OCI-LY3 (cell line): ENCODE results near the gene NAA16.

Experiments used
- H2AFZ ChIP-seq: fragments of 200-600, 300-600 bp; shearing (Covaris generic); 2 replicates; pipeline ENCODE4 v1.6.0; 2014; ENCODE audit warnings: antibody characterized with exemption, low read depth, low read length
- H3K27ac ChIP-seq: fragments of 200-600, 300-600 bp; sonication (generic); 2 replicates; pipeline ENCODE4 v1.5.1; 2014; ENCODE audit warnings: mild to moderate bottlenecking, low read length, moderate library complexity, mixed read lengths
- H3K27me3 ChIP-seq: fragments of 200-600, 300-600 bp; sonication (generic); 2 replicates; pipeline ENCODE4 v1.6.1; 2014; ENCODE audit warnings: low read depth, low read length, mixed read lengths
- H3K36me3 ChIP-seq: fragments of 200-600, 300-600 bp; sonication (generic); replicated peaks from 2 replicates; pipeline ENCODE3; 2014; ENCODE audit warnings: low read depth, low read length, mixed read lengths
- H3K4me1 ChIP-seq: fragments of 300-600, 200-600 bp; sonication (generic); 2 replicates; pipeline ENCODE4 v1.6.1; 2014; ENCODE audit warnings: low read length, mixed read lengths
- H3K4me2 ChIP-seq: fragments of 200-600, 300-600 bp; sonication (generic); 2 replicates; pipeline ENCODE4 v1.6.1; 2014; ENCODE audit warnings: low read length, mixed read lengths
- H3K4me3 ChIP-seq: fragments of 300-600, 200-600 bp; sonication (generic); 2 replicates; pipeline ENCODE4 v1.5.1; 2014; ENCODE audit warnings: antibody characterized with exemption, mild to moderate bottlenecking, low read length, moderate library complexity
- H3K79me2 ChIP-seq: fragments of 300-600, 200-600 bp; shearing (Covaris generic); 2 replicates; pipeline ENCODE4 v1.6.1; 2014; ENCODE audit warnings: mild to moderate bottlenecking, low read length, mixed read lengths
- H3K9ac ChIP-seq: fragments of 300-600, 200-600 bp; shearing (Covaris generic); 2 replicates; pipeline ENCODE4 v1.6.0; 2014; ENCODE audit warnings: mild to moderate bottlenecking, low read length, moderate library complexity
- H3K9me3 ChIP-seq: fragments of 200-600, 300-600 bp; shearing (Covaris generic); 2 replicates; pipeline ENCODE4 v1.6.1; 2014; ENCODE audit warnings: low read length, mixed read lengths; ENCODE audit not compliant: insufficient read depth
- H4K20me1 ChIP-seq: fragments of 200-600, 300-600 bp; sonication (generic); 2 replicates; pipeline ENCODE4 v1.6.1; 2016; ENCODE audit warnings: low read length, mixed read lengths; ENCODE audit not compliant: insufficient read depth
- EZH2phosphoT487 ChIP-seq: fragments of 200-600 bp; shearing (Covaris generic); IDR thresholded peaks from 2 replicates; pipeline ENCODE4 v1.6.1; 2018; ENCODE audit warnings: antibody characterized with exemption, mixed run types, low read depth
- TF ChIP-seq, protein P1 (sequence below): fragments of 200-600, 300-600 bp; sonication (generic); IDR thresholded peaks from 2 replicates; pipeline ENCODE4 v1.5.1; 2014; ENCODE audit warnings: antibody characterized with exemption, low read length, low read depth

Gene NAA16

DNA sequence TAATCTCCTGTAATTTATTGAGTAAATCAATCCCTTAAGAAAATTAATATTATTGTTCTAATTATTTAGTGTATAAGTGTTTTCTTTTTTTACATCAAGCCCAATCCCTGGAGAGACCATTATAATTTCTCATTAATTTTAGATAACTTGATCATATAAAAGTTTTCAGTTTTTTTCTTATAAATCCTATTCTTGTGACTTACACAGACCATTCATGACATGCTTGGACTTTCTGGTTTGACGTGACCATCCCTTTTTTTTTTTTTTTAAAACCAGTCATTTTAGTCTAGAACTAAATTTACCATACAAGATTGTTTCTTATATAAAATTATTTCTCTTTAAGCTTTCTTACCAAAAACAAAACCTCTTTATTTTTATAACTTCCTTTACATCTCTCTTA, 42.3 kb upstream of the NAA16 start:
- no peaks in the 10 kb centered on the region for H3K36me3 ChIP-seq
- TF ChIP-seq EZH2phosphoT487, result no peak
- TF ChIP-seq, protein P1, sequence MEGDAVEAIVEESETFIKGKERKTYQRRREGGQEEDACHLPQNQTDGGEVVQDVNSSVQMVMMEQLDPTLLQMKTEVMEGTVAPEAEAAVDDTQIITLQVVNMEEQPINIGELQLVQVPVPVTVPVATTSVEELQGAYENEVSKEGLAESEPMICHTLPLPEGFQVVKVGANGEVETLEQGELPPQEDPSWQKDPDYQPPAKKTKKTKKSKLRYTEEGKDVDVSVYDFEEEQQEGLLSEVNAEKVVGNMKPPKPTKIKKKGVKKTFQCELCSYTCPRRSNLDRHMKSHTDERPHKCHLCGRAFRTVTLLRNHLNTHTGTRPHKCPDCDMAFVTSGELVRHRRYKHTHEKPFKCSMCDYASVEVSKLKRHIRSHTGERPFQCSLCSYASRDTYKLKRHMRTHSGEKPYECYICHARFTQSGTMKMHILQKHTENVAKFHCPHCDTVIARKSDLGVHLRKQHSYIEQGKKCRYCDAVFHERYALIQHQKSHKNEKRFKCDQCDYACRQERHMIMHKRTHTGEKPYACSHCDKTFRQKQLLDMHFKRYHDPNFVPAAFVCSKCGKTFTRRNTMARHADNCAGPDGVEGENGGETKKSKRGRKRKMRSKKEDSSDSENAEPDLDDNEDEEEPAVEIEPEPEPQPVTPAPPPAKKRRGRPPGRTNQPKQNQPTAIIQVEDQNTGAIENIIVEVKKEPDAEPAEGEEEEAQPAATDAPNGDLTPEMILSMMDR, result no peak
- H3K9me3 ChIP-seq, result peaks cover 33% of the 10 kb centered on the region
- H3K9ac ChIP-seq, result no peak overlapping the region
- no peak overlapping the region for H3K4me2 ChIP-seq
- peaks cover 5% of the 10 kb centered on the region; the same call in 1 of the 2 replicates for H3K4me1 ChIP-seq
- no peaks in the 10 kb centered on the region for H3K27me3 ChIP-seq
- no peak overlapping the region for H2AFZ ChIP-seq
- no peak overlapping the region for H3K27ac ChIP-seq
- no peaks in the 10 kb centered on the region for H4K20me1 ChIP-seq
- H3K4me3 ChIP-seq, result no peak overlapping the region
- no peaks in the 10 kb centered on the region for H3K79me2 ChIP-seq

DNA sequence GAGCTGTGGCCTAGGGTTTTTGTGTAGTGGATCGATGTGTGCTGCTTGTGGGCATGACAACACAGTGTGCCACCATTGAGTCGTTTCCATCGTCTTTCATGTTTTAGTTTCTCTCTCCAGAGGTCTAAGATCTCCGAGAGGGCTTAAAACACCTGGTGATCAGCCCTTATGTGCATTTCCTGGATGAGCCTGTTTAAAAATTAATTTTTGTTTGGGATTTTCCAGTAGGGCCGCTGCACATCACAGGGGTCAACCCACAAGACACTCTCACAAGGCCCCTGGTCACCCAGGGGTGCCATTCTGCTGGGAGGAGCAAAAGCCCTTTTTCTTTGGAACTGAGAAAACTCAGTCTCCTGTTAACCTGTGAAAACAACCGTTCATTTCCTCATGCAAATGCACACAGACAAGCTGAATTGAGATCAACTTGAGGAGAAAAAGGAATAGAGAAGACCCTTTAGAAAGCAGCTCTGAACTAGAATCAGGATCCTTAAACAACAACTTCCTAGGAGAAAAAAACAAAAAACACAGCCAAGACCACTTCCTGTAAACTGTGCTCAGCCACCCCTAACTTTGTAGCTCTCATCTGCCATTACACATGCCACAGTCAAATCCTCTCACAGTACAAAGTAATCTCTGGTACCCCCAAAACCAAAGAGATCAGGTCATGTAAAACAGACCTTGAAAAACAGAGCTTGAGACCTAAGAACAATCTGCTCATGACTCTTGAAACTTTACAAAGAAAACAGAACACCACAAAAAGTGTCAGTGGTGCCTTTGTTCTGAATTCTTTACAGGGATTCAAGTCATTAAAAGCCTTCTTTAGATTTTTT, 39.4 kb upstream of the NAA16 start:
- no peaks in the 10 kb centered on the region for H4K20me1 ChIP-seq
- TF ChIP-seq EZH2phosphoT487, result no peak
- TF ChIP-seq, protein P1, result no peak
- H3K4me3 ChIP-seq, result no peak overlapping the region
- H3K27ac ChIP-seq, result no peak overlapping the region
- no peaks in the 10 kb centered on the region for H3K36me3 ChIP-seq
- no peak overlapping the region for H3K4me2 ChIP-seq
- no peak overlapping the region for H3K9ac ChIP-seq
- peaks cover 31% of the 10 kb centered on the region for H3K9me3 ChIP-seq
- H3K27me3 ChIP-seq, result no peaks in the 10 kb centered on the region
- H3K4me1 ChIP-seq, result no peaks in the 10 kb centered on the region
- no peaks in the 10 kb centered on the region for H3K79me2 ChIP-seq
- peak overlapping the region; percentile 46; the same call in 1 of the 2 replicates for H2AFZ ChIP-seq

DNA sequence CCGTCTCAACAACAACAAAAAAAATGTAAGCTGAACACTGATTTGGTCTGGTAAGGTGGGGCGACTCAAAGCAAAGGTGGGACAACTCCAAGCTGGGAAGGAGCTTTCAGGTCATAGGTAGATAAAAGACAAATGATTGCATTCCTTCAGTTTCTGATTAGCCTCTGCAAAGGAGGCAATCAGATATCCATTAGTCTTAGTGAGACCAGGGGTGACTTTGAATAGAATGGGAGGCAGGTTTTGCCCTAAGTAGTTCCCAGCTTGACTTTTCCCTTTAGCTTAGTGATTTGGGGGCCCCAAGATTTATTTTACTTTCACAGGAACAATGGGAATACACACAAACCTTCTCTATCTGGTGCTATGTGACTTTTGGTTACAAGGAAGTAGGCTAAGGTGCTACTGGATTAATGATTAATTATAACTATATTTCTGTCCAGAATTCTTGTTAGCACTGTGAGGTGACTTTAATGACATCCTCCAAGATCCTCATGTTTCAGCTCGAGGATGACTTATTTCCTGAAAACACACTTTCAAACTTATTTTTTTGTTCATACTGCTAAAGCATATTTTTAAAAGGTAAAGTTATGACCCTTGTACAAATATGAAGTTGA, 37.1 kb upstream of the NAA16 start:
- TF ChIP-seq EZH2phosphoT487, result no peak
- TF ChIP-seq, protein P1, result no peak

DNA sequence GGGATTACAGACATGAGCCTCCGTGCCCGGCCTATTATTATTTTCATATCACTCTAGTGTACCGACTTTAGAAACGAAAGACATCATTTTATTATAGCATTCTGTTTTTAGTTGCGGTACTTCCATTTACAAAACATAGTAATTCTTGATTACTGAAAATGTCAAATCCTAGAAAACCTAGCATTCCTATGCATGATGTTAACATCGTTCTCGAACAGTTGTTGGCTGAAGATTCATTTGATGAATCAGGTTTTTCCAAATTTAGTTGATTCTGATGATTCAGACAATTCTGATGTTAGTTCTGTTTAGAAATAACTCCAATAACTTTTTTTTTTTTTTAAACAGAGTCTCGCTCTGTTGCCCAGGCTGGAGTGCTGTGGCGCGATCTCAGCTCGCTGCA, 36.2 kb upstream of the NAA16 start:
- Histone ChIP-seq H3K9ac (no peak overlapping the region), H3K9me3 (peaks cover 16% of the 10 kb centered on the region), H3K27ac (no peak overlapping the region), H3K27me3 (no peaks in the 10 kb centered on the region), H3K36me3 (no peaks in the 10 kb centered on the region), H4K20me1 (no peaks in the 10 kb centered on the region), H2AFZ (no peak overlapping the region), H3K4me3 (no peak overlapping the region), H3K79me2 (no peaks in the 10 kb centered on the region), H3K4me2 (no peak overlapping the region), H3K4me1 (no peaks in the 10 kb centered on the region)
- TF ChIP-seq, protein P1, result no peak
- no peak for TF ChIP-seq EZH2phosphoT487

More for the DNA sequence above, 37.1 kb upstream of the NAA16 start:
- Histone ChIP-seq H3K27me3 (no peaks in the 10 kb centered on the region), H3K4me1 (no peaks in the 10 kb centered on the region), H3K9ac (no peak overlapping the region), H3K4me3 (no peak overlapping the region), H3K9me3 (peaks cover 16% of the 10 kb centered on the region), H3K36me3 (no peaks in the 10 kb centered on the region), H4K20me1 (no peaks in the 10 kb centered on the region), H2AFZ (no peak overlapping the region), H3K4me2 (no peak overlapping the region), H3K27ac (no peak overlapping the region), H3K79me2 (no peaks in the 10 kb centered on the region)
